HUDEP-2 (cell line): ENCODE data around the gene KANSL3.

Experiments
- DNase-seq, 76 experiments: peaks; one replicate each; lab custom pipeline; 2025; ENCODE audit not compliant: unreplicated experiment in 76 of 76; lab: John Stamatoyannopoulos, UW

Gene KANSL3

GRCh38 chr2:96547203-96547641 is 90.9 kb downstream of the KANSL3 start:
- no peak for DNase-seq

GRCh38 chr2:96546797-96547196 is 91.3 kb downstream of the KANSL3 start:
- DNase-seq: no peak

GRCh38 chr2:96546321-96546720 is 91.8 kb downstream of the KANSL3 start:
- DNase-seq: no peak
